IPS DF 4.7 (cell line): ENCODE results near the gene MATN1.

Source experiments
- DNase-seq: peaks from one replicate; pipeline ENCODE4 v3.0.0-alpha.2; 2013; ENCODE audit warnings: low spot score; ENCODE audit errors: extremely low read depth

Gene MATN1

GRCh38 chr1:30745834-30746208, 22.4 kb upstream of the MATN1 start:
- DNase-seq: no peak

GRCh38 chr1:30745156-30745833, 21.9 kb upstream of the MATN1 start:
- no peak for DNase-seq

- no peak for DNase-seq
Observed at GRCh38 chr1:30744060-30744756, 20.8 kb upstream of the MATN1 start.

GRCh38 chr1:30743584-30744059, 20.2 kb upstream of the MATN1 start:
- DNase-seq: no peak

- DNase-seq: no peak
Observed at GRCh38 chr1:30742963-30743559, 19.7 kb upstream of the MATN1 start.

- DNase-seq: no peak
Observed at GRCh38 chr1:30742300-30742962, 19.0 kb upstream of the MATN1 start.

GRCh38 chr1:30741239-30741894, 18.0 kb upstream of the MATN1 start:
- DNase-seq: no peak

- no peak for DNase-seq
Observed at GRCh38 chr1:30740251-30741238, 17.2 kb upstream of the MATN1 start.

GRCh38 chr1:30739601-30740000, 16.2 kb upstream of the MATN1 start:
- DNase-seq: no peak

- DNase-seq: no peak
Observed at GRCh38 chr1:30738715-30739559, 15.6 kb upstream of the MATN1 start.

- DNase-seq: no peak
Observed at GRCh38 chr1:30738040-30738714, 14.8 kb upstream of the MATN1 start.

- DNase-seq: no peak
Observed at GRCh38 chr1:30737357-30738039, 14.1 kb upstream of the MATN1 start.

GRCh38 chr1:30735668-30736498, 12.5 kb upstream of the MATN1 start:
- no peak for DNase-seq

GRCh38 chr1:30735124-30735523, 11.7 kb upstream of the MATN1 start:
- no peak for DNase-seq

GRCh38 chr1:30734580-30734979, 11.2 kb upstream of the MATN1 start:
- no peak for DNase-seq

GRCh38 chr1:30734106-30734505, 10.7 kb upstream of the MATN1 start:
- no peak for DNase-seq

GRCh38 chr1:30733493-30733892, 10.1 kb upstream of the MATN1 start:
- no peak for DNase-seq
